ENCODE measurements around the gene ADGRF4. TPM values are rescaled to one million over a fixed set of nuclear protein-coding genes. Genes with fewer than 3 reads are reported as not detected.

The ADGRF4 gene
- total and polyA plus RNA-seq, 2 experiments from 2014 or later = 4.2 to 7.5 TPM

GRCh38 chr6:47724300-47724699 is 25.9 kb downstream of the ADGRF4 start:
- no peak overlapping the region for H3K27ac ChIP-seq
- TF ChIP-seq, protein P1, sequence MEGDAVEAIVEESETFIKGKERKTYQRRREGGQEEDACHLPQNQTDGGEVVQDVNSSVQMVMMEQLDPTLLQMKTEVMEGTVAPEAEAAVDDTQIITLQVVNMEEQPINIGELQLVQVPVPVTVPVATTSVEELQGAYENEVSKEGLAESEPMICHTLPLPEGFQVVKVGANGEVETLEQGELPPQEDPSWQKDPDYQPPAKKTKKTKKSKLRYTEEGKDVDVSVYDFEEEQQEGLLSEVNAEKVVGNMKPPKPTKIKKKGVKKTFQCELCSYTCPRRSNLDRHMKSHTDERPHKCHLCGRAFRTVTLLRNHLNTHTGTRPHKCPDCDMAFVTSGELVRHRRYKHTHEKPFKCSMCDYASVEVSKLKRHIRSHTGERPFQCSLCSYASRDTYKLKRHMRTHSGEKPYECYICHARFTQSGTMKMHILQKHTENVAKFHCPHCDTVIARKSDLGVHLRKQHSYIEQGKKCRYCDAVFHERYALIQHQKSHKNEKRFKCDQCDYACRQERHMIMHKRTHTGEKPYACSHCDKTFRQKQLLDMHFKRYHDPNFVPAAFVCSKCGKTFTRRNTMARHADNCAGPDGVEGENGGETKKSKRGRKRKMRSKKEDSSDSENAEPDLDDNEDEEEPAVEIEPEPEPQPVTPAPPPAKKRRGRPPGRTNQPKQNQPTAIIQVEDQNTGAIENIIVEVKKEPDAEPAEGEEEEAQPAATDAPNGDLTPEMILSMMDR (IDR thresholded peaks at IDR 0.05; ENCODE audit: poor library complexity) = no peak
- TF ChIP-seq EZH2 (IDR thresholded peaks at IDR 0.05; ENCODE audit: borderline replicate concordance) = no peak
- TF ChIP-seq EZH2phosphoT487 (IDR thresholded peaks at IDR 0.05; ENCODE audit: low read depth, severe bottlenecking, unreplicated experiment) = no peak
- WGBS (ENCODE audit: low lambda C conversion rate, missing lambda C conversion rate) = 89% methylated on average over 2 of the region's 2 CpGs
- no peak overlapping the region for H3K4me2 ChIP-seq
- no peaks in the 10 kb centered on the region for H3K4me1 ChIP-seq (ENCODE audit: insufficient read depth)
- no peak overlapping the region for H3K4me3 ChIP-seq
- H3K9me2 ChIP-seq (replicated peaks; ENCODE audit: insufficient read depth) = no peaks in the 10 kb centered on the region
- DNase-seq (ENCODE audit: low spot score) = no peak
- no peaks in the 10 kb centered on the region for H4K20me1 ChIP-seq (ENCODE audit: insufficient read depth, poor library complexity, severe bottlenecking)
- H3K79me2 ChIP-seq = no peaks in the 10 kb centered on the region
- no peak overlapping the region for H2AFZ ChIP-seq
- H3K27me3 ChIP-seq = no peaks in the 10 kb centered on the region
- no peaks in the 10 kb centered on the region for H3K36me3 ChIP-seq (replicated peaks; ENCODE audit: insufficient read depth, low read depth)
- no peaks in the 10 kb centered on the region for H3K9me3 ChIP-seq (ENCODE audit: low read depth)

GRCh38 chr6:47727391-47727790 is 29.0 kb downstream of the ADGRF4 start:
- Histone ChIP-seq H3K79me2 (no peaks in the 10 kb centered on the region), H2AFZ (no peak overlapping the region), H4K20me1 (ENCODE audit: insufficient read depth, poor library complexity, severe bottlenecking) (no peaks in the 10 kb centered on the region), H3K36me3 (replicated peaks; ENCODE audit: insufficient read depth, low read depth) (no peaks in the 10 kb centered on the region), H3K4me3 (no peak overlapping the region), H3K4me2 (no peak overlapping the region), H3K27ac (no peak overlapping the region), H3K27me3 (no peaks in the 10 kb centered on the region), H3K9me3 (ENCODE audit: low read depth) (no peaks in the 10 kb centered on the region), H3K4me1 (ENCODE audit: insufficient read depth) (no peaks in the 10 kb centered on the region), H3K9me2 (replicated peaks; ENCODE audit: insufficient read depth) (no peaks in the 10 kb centered on the region)
- TF ChIP-seq, protein P1 (IDR thresholded peaks at IDR 0.05; ENCODE audit: poor library complexity) = no peak
- TF ChIP-seq EZH2 (IDR thresholded peaks at IDR 0.05; ENCODE audit: borderline replicate concordance) = no peak
- no peak for TF ChIP-seq EZH2phosphoT487 (IDR thresholded peaks at IDR 0.05; ENCODE audit: low read depth, severe bottlenecking, unreplicated experiment)
- DNase-seq (ENCODE audit: low spot score) = no peak
- WGBS (ENCODE audit: low lambda C conversion rate, missing lambda C conversion rate) = 72% methylated on average over 2 of the region's 2 CpGs

DNA sequence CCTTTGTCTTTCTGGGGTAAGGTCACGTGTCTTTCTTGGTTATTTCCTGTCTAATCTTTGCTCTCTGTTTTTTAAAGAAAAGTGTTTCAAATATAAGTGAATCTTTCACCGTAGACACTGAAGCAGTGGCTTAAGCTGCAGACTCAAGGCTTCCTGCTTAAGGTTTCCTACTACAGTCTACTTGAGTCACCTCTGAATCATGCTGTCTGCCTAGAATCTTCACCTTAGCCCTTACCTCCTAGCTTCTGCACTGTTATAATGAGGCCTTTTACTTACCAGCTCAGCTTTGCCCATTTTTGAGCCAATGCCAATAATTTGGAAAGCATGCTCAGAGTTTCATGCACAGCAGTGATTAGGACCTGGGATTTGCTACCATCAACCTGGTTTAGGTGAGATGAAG is 30.6 kb downstream of the ADGRF4 start:
- no peak overlapping the region for H3K27ac ChIP-seq
- DNase-seq (ENCODE audit: low spot score) = no peak
- H2AFZ ChIP-seq = no peak overlapping the region
- H3K4me3 ChIP-seq = no peak overlapping the region
- no peaks in the 10 kb centered on the region for H3K9me3 ChIP-seq (ENCODE audit: low read depth)
- H3K9me2 ChIP-seq (replicated peaks; ENCODE audit: insufficient read depth) = no peaks in the 10 kb centered on the region
- H3K79me2 ChIP-seq = no peaks in the 10 kb centered on the region
- no peaks in the 10 kb centered on the region for H4K20me1 ChIP-seq (ENCODE audit: insufficient read depth, poor library complexity, severe bottlenecking)
- WGBS (ENCODE audit: low lambda C conversion rate, missing lambda C conversion rate) = 40% methylated on average over 2 of the region's 2 CpGs
- no peaks in the 10 kb centered on the region for H3K4me1 ChIP-seq (ENCODE audit: insufficient read depth)
- TF ChIP-seq EZH2 (IDR thresholded peaks at IDR 0.05; ENCODE audit: borderline replicate concordance) (no peak), EZH2phosphoT487 (IDR thresholded peaks at IDR 0.05; ENCODE audit: low read depth, severe bottlenecking, unreplicated experiment) (no peak)
- TF ChIP-seq, protein P1 (IDR thresholded peaks at IDR 0.05; ENCODE audit: poor library complexity) = no peak
- no peaks in the 10 kb centered on the region for H3K36me3 ChIP-seq (replicated peaks; ENCODE audit: insufficient read depth, low read depth)
- no peak overlapping the region for H3K4me2 ChIP-seq
- H3K27me3 ChIP-seq = no peaks in the 10 kb centered on the region

GRCh38 chr6:47729457-47729856 is 31.1 kb downstream of the ADGRF4 start:
- no peaks in the 10 kb centered on the region for H3K27me3 ChIP-seq
- no peak overlapping the region for H3K27ac ChIP-seq
- no peaks in the 10 kb centered on the region for H3K79me2 ChIP-seq
- H3K9me2 ChIP-seq (replicated peaks; ENCODE audit: insufficient read depth) = no peaks in the 10 kb centered on the region
- no peaks in the 10 kb centered on the region for H3K9me3 ChIP-seq (ENCODE audit: low read depth)
- WGBS (ENCODE audit: low lambda C conversion rate, missing lambda C conversion rate) = 80% methylated on average over 1 of the region's 1 CpG
- no peak overlapping the region for H2AFZ ChIP-seq
- H3K4me2 ChIP-seq = no peak overlapping the region
- no peak overlapping the region for H3K4me3 ChIP-seq
- no peaks in the 10 kb centered on the region for H3K36me3 ChIP-seq (replicated peaks; ENCODE audit: insufficient read depth, low read depth)
- H4K20me1 ChIP-seq (ENCODE audit: insufficient read depth, poor library complexity, severe bottlenecking) = no peaks in the 10 kb centered on the region
- TF ChIP-seq, protein P1 (IDR thresholded peaks at IDR 0.05; ENCODE audit: poor library complexity) = no peak
- no peak for TF ChIP-seq EZH2 (IDR thresholded peaks at IDR 0.05; ENCODE audit: borderline replicate concordance)
- TF ChIP-seq EZH2phosphoT487 (IDR thresholded peaks at IDR 0.05; ENCODE audit: low read depth, severe bottlenecking, unreplicated experiment) = no peak
- no peaks in the 10 kb centered on the region for H3K4me1 ChIP-seq (ENCODE audit: insufficient read depth)
- no peak for DNase-seq (ENCODE audit: low spot score)
